Adrenal gland (tissue), 12 donors: ENCODE results near the gene FAM163B. TPM values are rescaled to one million over a fixed set of nuclear protein-coding genes. Genes with fewer than 3 reads are reported as not detected.

ENCODE experiments used
- DNase-seq, 7 donors: peaks; one replicate each; pipeline ENCODE4 v3.0.0-alpha.2; 2019 to 2020
- H3K27ac ChIP-seq, 5 donors: fragments of 200-600 bp; sonication (generic) in 4 of 5; 1 replicate in 3 of 5; 2 replicates in 2 of 5; pipeline versions ENCODE4 v1.5.1 to v1.8.0; 2016 to 2020; ENCODE audit warnings: mild to moderate bottlenecking in 1 of 5
- H3K27me3 ChIP-seq: fragments of 200-600 bp; 2 replicates; pipeline ENCODE4 v1.8.0; 2021
- H3K36me3 ChIP-seq, 2 donors: fragments of 200-600 bp; replicated peaks in 1 of 2; 1 replicate in 1 of 2; 2 replicates in 1 of 2; pipeline versions ENCODE4 v1.5.1 to v1.8.0; 2018 to 2022
- H3K4me1 ChIP-seq, 2 donors: fragments of 200-600 bp; replicated peaks in 1 of 2; 1 replicate in 1 of 2; 2 replicates in 1 of 2; pipeline versions ENCODE4 v1.5.1 to v1.8.0; 2018 to 2021
- H3K4me3 ChIP-seq, 4 donors: fragments of 200-600 bp; sonication (generic) in 3 of 4; one replicate each; pipeline ENCODE4 v1.5.1; 2016 to 2018
- H3K9me3 ChIP-seq, 3 donors: fragments of 200-600 bp; sonication (generic) in 1 of 3; replicated peaks in 1 of 3; 1 replicate in 2 of 3; 2 replicates in 1 of 3; pipeline versions ENCODE4 v1.5.1 to v1.8.0; 2016 to 2021
- POLR2A ChIP-seq, 2 donors: fragments of 450-650 bp; IDR thresholded peaks; one replicate each; pipeline ENCODE4 v1.6.1; 2017; ENCODE audit warnings: antibody characterized with exemption in 2 of 2, mild to moderate bottlenecking in 2 of 2, moderate library complexity in 1 of 2
- WGBS, 4 donors: extraction: QIAGEN DNeasy Blood & Tissue Kit in 2 of 4; methylation state at CpG; one replicate each; pipeline versions ENCODE4 v1.1.5 to v1.1.7; 2013 to 2017; 5-methylcytosine and 5-hydroxymethylcytosine counted together
- intact Hi-C, 2 donors: fragments of 100-400 bp; cut with DNase I; formaldehyde crosslinking; loops; one replicate each; pipeline versions ENCODE4 v1.14.1 to v1.15.0; 2022 to 2023
- polyA plus RNA-seq, 3 donors: library from polyadenylated mRNA; stranded (reverse); fragments of 200-250 nt in 2 of 3; fragments of 350-450 nt in 1 of 3; fragmentation: Illumina TruSeq in 1 of 3; extraction: RNeasy Lipid Tissue Mini Kit (QIAGEN cat#74804) in 1 of 3; gene quantifications; one replicate each; pipeline ENCODE4 v1.2.3, GENCODE V29; 2013 to 2014
- total RNA-seq, 9 donors: library from RNA; depleted of rRNA in 4 of 9; stranded (reverse); fragments of >200 nt in 4 of 9; fragments of 120-200 nt in 1 of 9; fragmentation: NEBNext Ultra II Directional in 1 of 9; extraction: Animal tissue kit (Norgen Biotek cat#: 25700) in 1 of 9; gene quantifications; one replicate each; pipeline versions ENCODE4 v1.1.0 to v1.2.4, GENCODE V29; 2013 to 2023
- TF ChIP-seq, protein P1 (sequence below), 6 experiments: fragments of 450-650 bp in 4 of 6; fragments of 200-600 bp in 2 of 6; sonication (generic) in 1 of 6; IDR thresholded peaks; 1 replicate in 5 of 6; 2 replicates in 1 of 6; pipeline versions ENCODE4 v1.5.1 to v1.8.0; 2016 to 2021; ENCODE audit warnings: antibody characterized with exemption in 6 of 6, mild to moderate bottlenecking in 2 of 6, moderate library complexity in 1 of 6
- donor health status: healthy with polysubstance abuse.
- donor health status: Bipolar disorder and iron deficiency.
- donor health status: DM: yes; HTN: yes; CAD: no.
- donor health status: DM: no; HTN: no; CAD: no.
- donor health status: DM: no; HTN: no; CAD: no.
- donor health status: DM: yes; HTN: yes; CAD: no.

FAM163B gene
- total and polyA plus RNA-seq, 12 donors, result 0.72 to 14.3 (median 2.5) TPM

- H3K36me3 ChIP-seq, result no peaks in the 10 kb centered on the region
- no peak for DNase-seq
- no peak overlapping the region for H3K4me3 ChIP-seq
- peaks cover 0 to 9% of the 10 kb centered on the region in 2 donors for H3K4me1 ChIP-seq
- intact Hi-C loops, result no loop called here
- TF ChIP-seq POLR2A (IDR thresholded peaks at IDR 0.05), result no peak
- WGBS, 4 donors, result 54 to 80% (median 58%) methylated on average over 2 to 8 of the region's 8 CpGs
- H3K9me3 ChIP-seq, result no peaks in the 10 kb centered on the region
- no peaks in the 10 kb centered on the region for H3K27me3 ChIP-seq
- H3K27ac ChIP-seq, result peak overlapping the region in 1 of 5 donors; percentile 52
Observed at GRCh38 chr9:133638711-133639110, 29.5 kb upstream of the FAM163B start.

DNA sequence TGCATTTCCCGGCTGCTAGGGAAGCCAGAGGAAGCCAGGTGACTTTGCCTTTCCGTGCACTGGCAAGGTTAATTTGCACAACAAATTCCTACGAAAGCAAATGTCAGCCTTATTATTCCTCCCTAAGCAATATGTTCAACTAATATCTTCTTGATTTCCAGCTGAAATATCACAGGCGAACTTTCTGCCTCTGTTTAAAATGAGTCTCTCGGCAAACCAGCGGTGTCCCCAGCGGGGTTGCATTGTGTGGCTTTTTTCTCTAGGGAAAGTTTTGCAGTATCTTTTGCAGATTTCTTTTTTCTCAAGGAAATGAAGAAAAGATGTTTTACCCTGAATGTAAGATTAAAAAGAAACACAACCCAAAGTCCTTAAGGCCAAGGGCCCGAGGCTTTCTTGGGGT, 28.9 kb upstream of the FAM163B start:
- WGBS, 4 donors, result 67 to 72% (median 70%) methylated on average over 8 of the region's 8 CpGs
- Histone ChIP-seq H3K36me3 (no peaks in the 10 kb centered on the region), H3K9me3 (no peaks in the 10 kb centered on the region), H3K27me3 (no peaks in the 10 kb centered on the region), H3K27ac (peak overlapping the region in 1 of 5 donors; percentile 52), H3K4me1 (peaks cover 0 to 11% of the 10 kb centered on the region in 2 donors), H3K4me3 (no peak overlapping the region)
- DNase-seq, result no peak
- intact Hi-C loops, result no loop called here
- TF ChIP-seq POLR2A (IDR thresholded peaks at IDR 0.05), result no peak
- TF ChIP-seq, protein P1, sequence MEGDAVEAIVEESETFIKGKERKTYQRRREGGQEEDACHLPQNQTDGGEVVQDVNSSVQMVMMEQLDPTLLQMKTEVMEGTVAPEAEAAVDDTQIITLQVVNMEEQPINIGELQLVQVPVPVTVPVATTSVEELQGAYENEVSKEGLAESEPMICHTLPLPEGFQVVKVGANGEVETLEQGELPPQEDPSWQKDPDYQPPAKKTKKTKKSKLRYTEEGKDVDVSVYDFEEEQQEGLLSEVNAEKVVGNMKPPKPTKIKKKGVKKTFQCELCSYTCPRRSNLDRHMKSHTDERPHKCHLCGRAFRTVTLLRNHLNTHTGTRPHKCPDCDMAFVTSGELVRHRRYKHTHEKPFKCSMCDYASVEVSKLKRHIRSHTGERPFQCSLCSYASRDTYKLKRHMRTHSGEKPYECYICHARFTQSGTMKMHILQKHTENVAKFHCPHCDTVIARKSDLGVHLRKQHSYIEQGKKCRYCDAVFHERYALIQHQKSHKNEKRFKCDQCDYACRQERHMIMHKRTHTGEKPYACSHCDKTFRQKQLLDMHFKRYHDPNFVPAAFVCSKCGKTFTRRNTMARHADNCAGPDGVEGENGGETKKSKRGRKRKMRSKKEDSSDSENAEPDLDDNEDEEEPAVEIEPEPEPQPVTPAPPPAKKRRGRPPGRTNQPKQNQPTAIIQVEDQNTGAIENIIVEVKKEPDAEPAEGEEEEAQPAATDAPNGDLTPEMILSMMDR (IDR thresholded peaks at IDR 0.05), result no peak

- TF ChIP-seq, protein P1 (IDR thresholded peaks at IDR 0.05), result no peak
- TF ChIP-seq POLR2A (IDR thresholded peaks at IDR 0.05), result no peak
- Histone ChIP-seq H3K4me3 (no peak overlapping the region), H3K27me3 (no peaks in the 10 kb centered on the region), H3K9me3 (no peaks in the 10 kb centered on the region), H3K27ac (peak overlapping the region in 1 of 5 donors; percentile 52), H3K36me3 (no peaks in the 10 kb centered on the region), H3K4me1 (peaks cover 0 to 11% of the 10 kb centered on the region in 2 donors)
- 69 to 79% (median 72%) methylated on average over 9 to 12 of the region's 12 CpGs for WGBS, 4 donors
- intact Hi-C loops, result no loop called here
- no peak for DNase-seq
Observed at GRCh38 chr9:133637451-133638055, 28.4 kb upstream of the FAM163B start.

DNA sequence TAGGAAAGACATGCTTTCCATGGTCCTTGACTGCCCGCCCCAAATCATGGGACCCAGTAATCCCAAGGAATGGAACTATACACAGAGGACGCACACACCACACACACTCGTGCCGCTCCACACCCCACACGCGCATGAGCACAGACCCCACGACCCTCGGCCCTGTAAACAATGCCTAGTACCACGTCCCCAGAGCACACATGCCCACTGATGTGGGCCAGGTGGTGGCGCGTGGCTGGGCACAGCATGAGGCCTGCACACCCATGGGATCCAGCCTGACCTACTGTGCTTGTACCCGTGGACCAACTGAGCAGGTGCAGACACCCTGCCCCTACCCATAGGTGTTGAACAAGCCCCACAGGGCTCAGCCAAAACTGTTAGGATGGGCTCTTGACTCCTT, 27.7 kb upstream of the FAM163B start:
- Histone ChIP-seq H3K36me3 (no peaks in the 10 kb centered on the region), H3K4me1 (peaks cover 0 to 11% of the 10 kb centered on the region in 2 donors), H3K27ac (peak overlapping the region in 1 of 5 donors; percentile 52), H3K27me3 (no peaks in the 10 kb centered on the region), H3K9me3 (no peaks in the 10 kb centered on the region), H3K4me3 (no peak overlapping the region)
- intact Hi-C loops, result no loop called here
- DNase-seq, result peak in 1 of 7 donors; percentile 55
- 50 to 88% (median 83%) methylated on average over 2 to 12 of the region's 12 CpGs for WGBS, 4 donors
- TF ChIP-seq POLR2A (IDR thresholded peaks at IDR 0.05), result no peak
- TF ChIP-seq, protein P1 (IDR thresholded peaks at IDR 0.05), result no peak
